ENCODE data around the gene PPA1.
A peak's percentile ranks its signal among the peaks of the same experiment; 100 is the strongest.

PPA1 gene

DNA sequence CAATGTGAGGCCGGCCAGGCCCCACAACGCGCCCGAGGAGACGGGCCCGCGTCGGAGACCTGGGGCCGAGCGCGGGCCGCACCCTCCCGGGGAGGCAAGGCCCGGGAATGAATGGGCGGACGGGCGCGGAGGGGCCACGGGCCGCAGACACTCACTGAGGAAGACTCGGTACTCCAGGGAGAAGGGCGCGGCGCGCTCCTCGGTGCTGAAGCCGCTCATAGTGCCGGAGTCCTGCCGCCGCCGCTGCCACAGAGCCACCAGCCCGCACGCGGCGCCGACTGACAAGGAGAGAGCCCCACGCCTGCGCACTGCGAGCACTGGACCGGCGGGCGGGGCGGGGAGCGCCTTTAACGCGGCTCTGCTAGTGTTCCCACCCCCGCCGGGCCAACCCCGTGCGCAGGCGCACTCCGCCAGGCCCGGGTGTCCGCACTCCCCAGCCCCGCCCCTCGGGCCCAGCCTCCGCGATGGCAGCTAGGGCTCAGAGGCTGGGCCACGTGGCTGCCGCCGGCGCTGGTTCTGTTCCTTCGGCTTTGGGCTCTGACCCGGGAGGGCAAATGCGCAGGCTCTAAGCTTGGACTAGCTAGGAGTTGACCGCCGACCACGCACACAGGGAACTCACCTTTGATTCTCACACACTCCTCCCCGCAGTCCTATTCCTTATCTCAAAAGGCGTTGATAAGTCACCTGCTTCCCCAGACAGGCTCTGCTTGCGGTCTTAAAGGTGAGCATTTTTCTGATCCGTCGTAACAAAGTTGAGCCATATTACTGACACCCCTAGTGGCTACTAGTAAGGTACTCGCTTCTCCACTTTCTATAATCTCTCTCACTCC, at the start of gene PPA1:
Gene PPA1, minus strand, starts transcription at position 321 of the 830 bp plus-strand sequence. Its CDS starts 102 bp downstream, at position 219.
- TF ChIP-seq ZNF274 (IDR thresholded peaks at IDR 0.05; ENCODE audit: low read depth, low read length) = no peak
- peak within 1 kb of the TSS; percentile 95 for H3K4me3 ChIP-seq (ENCODE audit: low read length)

DNA sequence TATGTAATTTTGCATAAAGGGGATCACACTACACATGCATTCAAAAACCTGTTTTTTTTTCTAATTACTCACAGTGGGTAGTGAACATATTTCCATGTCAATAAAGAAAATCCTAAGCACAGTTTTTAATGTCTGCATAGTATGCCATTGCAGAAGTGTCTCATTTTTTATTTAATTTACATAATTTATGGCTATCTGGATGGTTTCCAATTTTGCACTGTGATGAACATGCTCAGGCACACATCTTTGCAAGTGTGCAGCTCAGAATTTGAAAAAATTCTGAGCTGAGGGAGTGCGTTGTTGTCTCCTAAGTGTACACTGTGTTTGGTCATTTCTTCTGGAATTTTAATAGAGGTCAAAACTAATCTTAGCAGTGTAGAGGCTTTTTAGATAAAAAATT, 48.4 kb upstream of the PPA1 start:
- H3K4me3 ChIP-seq (ENCODE audit: low read length) = no peak overlapping the region
- TF ChIP-seq ZNF274 (IDR thresholded peaks at IDR 0.05; ENCODE audit: low read depth, low read length) = no peak

DNA sequence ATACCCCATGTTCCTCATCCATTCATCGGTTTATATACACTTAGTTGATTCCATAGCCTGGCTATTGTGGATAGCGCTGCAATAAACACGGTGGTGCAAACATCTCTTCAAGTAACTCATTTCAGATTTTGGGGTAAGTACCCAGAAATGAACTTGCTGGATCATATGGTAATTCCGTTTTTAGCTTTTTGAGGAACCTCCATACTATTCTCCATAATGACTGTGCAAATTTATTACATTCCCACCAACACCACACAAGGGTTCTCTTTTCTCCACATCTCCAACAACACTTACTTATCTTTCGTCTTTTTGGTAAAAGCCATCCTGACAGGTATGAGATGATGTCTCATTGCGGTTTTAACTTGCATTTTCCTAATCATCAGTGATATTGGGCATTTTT, 46.9 kb upstream of the PPA1 start:
- no peak overlapping the region for H3K4me3 ChIP-seq (ENCODE audit: low read length)
- no peak for TF ChIP-seq ZNF274 (IDR thresholded peaks at IDR 0.05; ENCODE audit: low read depth, low read length)

DNA sequence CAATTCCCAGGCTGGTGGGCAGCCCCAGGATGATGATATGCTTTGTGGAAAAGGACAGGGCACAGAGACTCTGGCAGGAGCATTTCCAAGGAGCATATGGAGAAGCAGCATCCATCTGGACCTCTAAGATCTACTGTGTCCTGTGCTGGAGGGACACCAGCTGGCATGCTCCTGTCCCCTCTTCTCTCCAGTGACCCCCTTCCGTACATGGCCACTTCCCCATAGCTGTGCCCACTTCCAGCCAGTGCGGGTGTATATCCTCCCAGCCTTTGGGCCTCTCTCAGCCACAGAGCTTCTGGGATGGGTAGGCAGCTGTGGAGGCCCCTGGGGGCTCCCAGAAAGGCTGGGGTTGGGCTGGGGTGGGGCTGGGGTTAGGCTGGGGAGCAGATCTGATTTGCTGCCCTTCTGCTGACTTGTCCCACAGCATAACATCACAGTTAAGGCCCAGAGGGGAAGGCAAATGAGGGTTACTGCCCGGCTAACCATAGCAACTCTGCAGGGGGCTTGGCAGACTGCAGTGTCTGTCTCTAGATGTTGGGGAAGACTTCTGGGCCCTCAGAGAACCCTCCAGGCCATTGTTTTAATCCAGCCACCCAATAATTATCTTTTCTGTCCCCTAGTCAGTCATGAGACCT, 44.3 kb upstream of the PPA1 start:
- H3K4me3 ChIP-seq (ENCODE audit: low read length) = no peak overlapping the region
- no peak for TF ChIP-seq ZNF274 (IDR thresholded peaks at IDR 0.05; ENCODE audit: low read depth, low read length)

DNA sequence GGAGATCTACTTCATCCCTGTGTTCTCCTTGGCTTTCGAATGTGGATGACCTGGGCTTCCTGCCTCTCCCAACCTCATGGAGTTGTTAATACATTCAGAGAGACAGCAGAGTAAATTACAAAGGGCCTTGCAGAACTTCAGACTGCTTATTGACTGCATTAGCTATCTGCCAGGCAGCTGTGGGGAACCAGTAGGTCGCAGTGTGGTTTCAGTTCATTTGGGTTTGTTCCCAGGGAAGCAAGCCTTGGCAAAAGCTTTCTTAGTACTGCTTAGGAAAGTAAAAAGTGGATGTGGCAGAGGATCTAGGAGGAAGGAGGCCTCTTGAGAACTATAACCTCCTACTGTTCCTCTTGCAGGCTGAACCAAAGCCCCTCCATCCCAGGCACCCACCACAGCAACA, 41.4 kb upstream of the PPA1 start:
- H3K4me3 ChIP-seq (ENCODE audit: low read length) = no peak overlapping the region
- TF ChIP-seq ZNF274 (IDR thresholded peaks at IDR 0.05; ENCODE audit: low read depth, low read length) = no peak

DNA sequence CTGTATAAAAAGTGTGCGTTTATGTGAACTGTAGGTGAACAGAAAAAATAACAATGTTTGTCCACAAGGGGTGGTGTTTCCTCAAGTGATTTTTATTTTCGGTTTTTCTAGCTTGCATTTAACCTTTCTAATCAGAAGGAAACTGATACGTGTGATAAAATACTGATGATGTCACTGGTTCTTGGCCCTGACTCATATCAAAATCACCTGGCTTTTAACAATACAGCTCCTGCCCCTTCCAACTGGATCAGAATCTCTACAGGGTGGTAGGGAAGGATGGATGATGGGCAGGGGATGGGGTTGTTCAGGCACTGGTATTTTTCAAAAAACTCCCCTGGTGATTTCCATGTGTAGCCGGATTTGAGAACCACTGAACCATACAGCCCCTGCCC, 39.7 kb upstream of the PPA1 start:
- no peak for TF ChIP-seq ZNF274 (IDR thresholded peaks at IDR 0.05; ENCODE audit: low read depth, low read length)
- H3K4me3 ChIP-seq (ENCODE audit: low read length) = no peak overlapping the region

DNA sequence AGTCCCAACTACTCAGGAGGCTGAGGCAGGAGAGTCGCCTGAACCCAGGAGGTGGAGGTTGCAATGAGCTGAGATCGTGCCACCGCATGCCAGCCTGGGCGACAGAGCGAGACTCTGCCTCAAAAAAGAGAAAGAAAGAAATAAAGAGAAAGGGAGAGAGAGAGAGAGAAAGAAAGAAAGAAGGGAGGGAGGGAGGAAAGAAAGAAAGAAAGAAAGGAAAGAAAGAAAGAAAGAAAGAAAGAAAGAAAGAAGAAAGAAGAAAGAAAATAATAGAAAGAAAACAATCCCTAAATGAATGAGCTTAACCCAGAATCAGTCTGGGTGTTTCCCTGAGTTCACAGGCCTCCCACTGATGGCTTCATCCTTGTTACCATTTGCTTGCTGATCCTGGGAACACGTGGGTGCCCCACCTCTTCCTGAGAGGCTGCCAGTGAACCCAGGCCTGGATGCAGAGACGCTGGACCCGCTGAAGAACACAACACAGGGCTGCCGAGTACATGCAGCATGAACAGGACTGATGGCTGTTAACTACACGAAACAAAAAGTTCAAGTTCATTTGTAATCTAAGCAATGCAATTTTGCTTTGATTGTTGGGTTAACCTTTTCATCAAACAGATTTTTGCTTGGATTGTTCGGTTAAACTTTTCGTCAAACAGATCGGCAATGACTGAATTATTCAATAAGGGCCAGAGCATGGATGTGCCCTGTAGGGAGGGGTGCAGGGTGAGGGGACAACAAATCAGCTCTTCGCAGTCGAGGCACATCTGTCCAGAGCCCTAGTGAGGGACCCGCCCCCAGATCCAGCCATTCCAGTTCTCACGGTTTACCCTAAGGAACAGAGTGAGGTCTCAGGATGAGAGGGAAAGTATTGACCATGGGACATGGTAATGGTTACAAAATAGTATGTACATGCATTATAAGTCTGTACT, 39.0 kb upstream of the PPA1 start:
- TF ChIP-seq ZNF274 (IDR thresholded peaks at IDR 0.05; ENCODE audit: low read depth, low read length) = no peak
- no peak overlapping the region for H3K4me3 ChIP-seq (ENCODE audit: low read length)

DNA sequence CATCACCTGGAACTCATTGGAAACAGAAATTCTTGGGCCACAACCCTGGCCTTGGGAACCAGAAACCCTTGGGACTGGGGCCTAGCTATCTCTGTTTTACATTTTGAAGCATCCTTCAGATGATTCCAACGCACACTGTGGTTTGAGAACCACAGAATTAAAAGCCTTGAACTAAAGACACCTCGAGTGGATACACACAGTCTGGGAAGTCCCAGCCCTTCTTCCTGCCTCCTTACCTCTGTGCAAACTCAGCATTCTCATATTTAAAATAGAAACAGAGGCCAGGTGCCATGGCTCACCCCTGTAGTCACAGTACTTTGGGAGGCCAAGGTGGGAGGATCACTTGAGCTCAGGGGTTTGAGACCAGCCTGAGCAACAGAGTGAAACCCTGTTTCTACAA, 37.7 kb upstream of the PPA1 start:
- TF ChIP-seq ZNF274 (IDR thresholded peaks at IDR 0.05; ENCODE audit: low read depth, low read length) = no peak
- no peak overlapping the region for H3K4me3 ChIP-seq (ENCODE audit: low read length)

DNA sequence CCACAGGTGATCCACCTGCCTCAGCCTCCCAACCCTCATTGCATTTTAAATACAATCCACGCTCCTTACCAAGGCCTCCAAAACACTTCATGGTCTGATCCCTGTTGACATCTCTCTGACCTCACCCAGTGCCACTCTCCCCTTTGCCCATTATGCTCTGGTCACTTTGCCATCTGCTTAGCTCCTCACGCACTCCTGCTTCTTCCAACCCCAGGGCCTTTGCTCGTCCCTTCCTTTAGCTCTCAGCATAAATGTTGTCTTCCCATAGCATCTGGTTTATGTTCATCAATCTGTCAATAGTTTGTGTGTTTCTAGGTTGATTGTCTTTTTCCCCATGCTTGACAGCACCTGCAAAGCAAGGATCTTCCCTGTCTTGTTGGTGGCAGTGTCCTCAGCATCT, 36.5 kb upstream of the PPA1 start:
- no peak overlapping the region for H3K4me3 ChIP-seq (ENCODE audit: low read length)
- TF ChIP-seq ZNF274 (IDR thresholded peaks at IDR 0.05; ENCODE audit: low read depth, low read length) = no peak

DNA sequence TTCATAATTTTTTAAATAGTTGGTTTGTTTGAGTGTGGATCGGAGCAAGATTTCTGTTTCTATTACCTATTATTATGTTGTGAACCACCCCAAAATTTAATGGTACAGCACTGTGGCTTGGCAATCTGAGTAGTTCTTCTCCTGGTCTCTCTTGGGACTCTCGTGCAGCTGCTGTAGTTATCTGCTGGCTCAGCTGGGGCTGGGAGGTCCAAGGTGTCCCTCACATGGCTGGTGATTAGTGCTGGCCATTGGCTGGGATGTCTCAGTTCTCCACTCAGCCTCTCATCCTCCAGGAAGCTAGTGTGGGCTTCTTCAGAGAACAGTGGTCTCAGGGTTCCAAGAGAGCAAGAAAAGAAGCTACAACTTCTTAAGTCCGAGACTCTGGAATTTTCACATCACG, 35.1 kb upstream of the PPA1 start:
- no peak for TF ChIP-seq ZNF274 (IDR thresholded peaks at IDR 0.05; ENCODE audit: low read depth, low read length)

DNA sequence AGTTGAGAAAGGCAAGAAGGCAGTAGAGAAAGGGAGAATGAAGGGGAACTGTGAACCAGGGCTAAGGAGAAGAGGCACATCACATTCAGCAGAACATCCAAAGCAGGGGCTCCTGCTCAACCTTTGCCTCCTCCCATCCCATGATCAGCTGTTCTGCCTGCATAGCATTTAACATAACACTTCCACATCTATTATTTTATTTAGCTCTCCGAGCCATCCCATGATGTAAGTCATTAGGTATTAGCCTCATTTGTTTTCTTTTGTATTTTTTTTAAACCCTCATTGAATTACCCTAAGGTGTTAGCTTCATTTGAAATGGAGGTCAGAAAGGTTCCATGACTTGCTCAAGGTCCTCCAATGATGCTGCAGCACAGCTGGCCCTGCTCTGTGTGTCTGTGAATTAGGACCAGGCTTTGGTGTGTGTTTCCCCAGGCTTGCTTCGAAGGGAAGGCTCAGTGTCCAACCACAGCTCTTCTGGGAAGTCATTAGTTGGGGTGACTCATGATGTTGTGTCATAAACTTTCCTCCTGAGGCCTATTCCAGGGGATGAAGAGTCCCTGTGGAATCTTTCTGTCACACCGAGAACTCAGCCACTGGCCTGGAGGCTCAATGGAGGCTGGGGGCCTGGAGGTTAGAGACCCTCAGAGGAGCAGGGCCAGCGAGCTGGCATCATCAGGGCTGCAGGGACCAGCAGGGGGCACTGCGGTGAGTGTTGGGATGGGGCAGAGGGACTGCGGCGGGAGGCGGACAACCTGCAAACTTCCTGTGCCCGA, 34.1 kb upstream of the PPA1 start:
- no peak for TF ChIP-seq ZNF274 (IDR thresholded peaks at IDR 0.05; ENCODE audit: low read depth, low read length)
- H3K4me3 ChIP-seq (ENCODE audit: low read length) = no peak overlapping the region

More for the DNA sequence above, 35.1 kb upstream of the PPA1 start:
- H3K4me3 ChIP-seq (ENCODE audit: low read length) = no peak overlapping the region

DNA sequence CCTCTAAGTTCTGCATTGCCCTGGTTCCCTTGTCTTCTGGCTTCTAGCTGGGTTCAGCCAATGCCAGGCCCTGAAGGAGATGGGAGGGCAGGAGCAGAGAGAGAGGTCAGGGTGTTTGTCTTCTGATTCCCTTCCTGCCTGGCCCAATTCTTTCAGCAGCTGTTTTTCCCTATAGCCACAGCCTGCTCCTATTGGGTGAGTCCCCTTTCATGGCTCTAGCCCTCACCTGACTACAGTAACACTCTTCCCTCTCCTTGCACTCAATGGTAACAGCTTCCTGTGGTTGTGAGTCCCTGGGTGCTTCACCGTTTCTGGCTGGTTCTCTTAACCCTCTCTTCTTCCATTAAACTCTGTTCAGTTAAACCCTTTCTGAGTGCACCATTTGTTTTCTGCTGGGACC, 33.5 kb upstream of the PPA1 start:
- TF ChIP-seq ZNF274 (IDR thresholded peaks at IDR 0.05; ENCODE audit: low read depth, low read length) = no peak
- no peak overlapping the region for H3K4me3 ChIP-seq (ENCODE audit: low read length)

DNA sequence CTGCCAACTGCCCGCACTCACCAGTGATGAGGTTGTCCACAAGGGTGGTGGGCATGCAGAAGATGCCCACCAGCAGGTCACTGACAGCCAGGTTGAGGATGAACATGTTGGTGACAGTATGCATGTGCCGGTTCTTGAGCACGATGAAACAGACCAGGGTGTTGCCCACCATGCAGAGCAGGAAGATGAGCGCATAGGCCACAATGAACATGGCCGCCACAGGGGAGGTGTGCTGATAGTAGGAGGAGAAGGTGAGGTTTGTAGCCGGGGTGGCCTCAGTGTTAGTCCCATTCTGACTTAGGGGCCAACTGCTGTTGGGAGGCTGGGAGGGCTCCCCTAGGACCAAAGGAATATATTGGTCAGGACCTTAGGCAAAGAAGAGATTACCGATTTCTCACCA, 32.8 kb upstream of the PPA1 start:
- H3K4me3 ChIP-seq (ENCODE audit: low read length) = no peak overlapping the region
- TF ChIP-seq ZNF274 (IDR thresholded peaks at IDR 0.05; ENCODE audit: low read depth, low read length) = no peak
